Neural cell (in vitro differentiated cells): ENCODE measurements around the gene ABHD10. TPM values are rescaled to one million over a fixed set of nuclear protein-coding genes. Genes with fewer than 3 reads are reported as not detected.

ENCODE experiments used
- H2AFZ ChIP-seq: fragments of 200-600, 300-800 bp; sonication (generic), shearing (Covaris generic); 2 replicates; pipeline ENCODE4 v1.6.0; 2014; ENCODE audit warnings: low read depth, mild to moderate bottlenecking, antibody characterized with exemption, low read length, moderate library complexity
- H3F3A ChIP-seq: fragments of 200-600 bp; shearing (Covaris generic); 2 replicates; pipeline ENCODE4 v1.6.1; 2016; ENCODE audit warnings: mild to moderate bottlenecking, moderate library complexity, mixed read lengths, antibody characterized with exemption, low read length; ENCODE audit not compliant: insufficient read depth, poor library complexity, severe bottlenecking
- H3K27ac ChIP-seq: fragments of 200-600, 300-800 bp; sonication (generic), shearing (Covaris generic); 2 replicates; pipeline ENCODE4 v1.5.1; 2014; ENCODE audit warnings: mild to moderate bottlenecking, low read length, moderate library complexity
- H3K27me3 ChIP-seq: fragments of 300-800, 200-600 bp; sonication (generic), shearing (Covaris generic); 2 replicates; pipeline ENCODE4 v1.6.0; 2014; ENCODE audit warnings: mild to moderate bottlenecking, low read depth, low read length, moderate library complexity; ENCODE audit not compliant: insufficient read depth
- H3K36me3 ChIP-seq: fragments of 300-800, 200-600 bp; sonication (generic), shearing (Covaris generic); 2 replicates; pipeline ENCODE4 v1.5.1; 2014; ENCODE audit warnings: mild to moderate bottlenecking, antibody characterized with exemption, low read length, moderate library complexity; ENCODE audit not compliant: insufficient read depth
- H3K4me2 ChIP-seq: fragments of 300-800, 200-600 bp; sonication (generic), shearing (Covaris generic); 2 replicates; pipeline ENCODE4 v1.6.0; 2014; ENCODE audit warnings: mild to moderate bottlenecking, low read length
- H3K4me3 ChIP-seq: fragments of 300-800, 200-600 bp; sonication (generic), shearing (Covaris generic); 2 replicates; pipeline ENCODE4 v1.5.1; 2014; ENCODE audit warnings: mild to moderate bottlenecking, low read length, moderate library complexity
- H3K79me2 ChIP-seq: fragments of 200-600 bp; shearing (Covaris generic); replicated peaks from 2 replicates; pipeline ENCODE4 v1.6.0; 2014; ENCODE audit warnings: mild to moderate bottlenecking, low read length, moderate library complexity; ENCODE audit not compliant: insufficient read depth
- H3K9ac ChIP-seq: fragments of 300-800, 200-600 bp; sonication (generic), shearing (Covaris generic); 2 replicates; pipeline ENCODE4 v1.6.1; 2016; ENCODE audit warnings: mild to moderate bottlenecking, low read length, mixed read lengths
- H3K9me2 ChIP-seq: fragments of 200-600 bp; shearing (Covaris generic); 2 replicates; pipeline ENCODE4 v1.6.1; 2016; ENCODE audit warnings: mild to moderate bottlenecking, low read length, mixed read lengths; ENCODE audit not compliant: insufficient read depth
- H3K9me3 ChIP-seq: fragments of 200-600, 300-800 bp; sonication (generic), shearing (Covaris generic); 2 replicates; pipeline ENCODE4 v1.6.1; 2016; ENCODE audit warnings: mild to moderate bottlenecking, mixed run types, low read length, moderate library complexity, mixed read lengths
- H4K20me1 ChIP-seq: fragments of 200-600 bp; shearing (Covaris generic); 2 replicates; pipeline ENCODE4 v1.6.1; 2016; ENCODE audit warnings: mild to moderate bottlenecking, mixed run types; ENCODE audit not compliant: insufficient read depth
- CTCF ChIP-seq: fragments of 450-650 bp; IDR thresholded peaks from 2 replicates; pipeline ENCODE4 v1.5.1; 2014; ENCODE audit warnings: antibody characterized with exemption, mild to moderate bottlenecking, moderate library complexity; ENCODE audit not compliant: poor library complexity, severe bottlenecking
- EP300 ChIP-seq: fragments of 450-650 bp; conservative IDR thresholded peaks from 2 replicates; pipeline ENCODE4 v1.6.1; 2014; ENCODE audit warnings: antibody characterized with exemption, mild to moderate bottlenecking, moderate library complexity; ENCODE audit not compliant: poor library complexity, severe bottlenecking
- EZH2 ChIP-seq: fragments of 200-600, 300-800 bp; shearing (Covaris generic), sonication (generic); IDR thresholded peaks from 2 replicates; pipeline ENCODE4 v1.6.1; 2014; ENCODE audit warnings: antibody characterized with exemption, low read length, borderline replicate concordance, mild to moderate bottlenecking; ENCODE audit not compliant: insufficient read depth, poor library complexity, severe bottlenecking
- MXI1 ChIP-seq: fragments of 450-650 bp; conservative IDR thresholded peaks from 2 replicates; pipeline ENCODE4 v1.6.1; 2014; ENCODE audit warnings: antibody characterized with exemption, mild to moderate bottlenecking; ENCODE audit not compliant: poor library complexity, severe bottlenecking
- POLR2AphosphoS5 ChIP-seq: IDR thresholded peaks from 2 replicates; pipeline ENCODE4 v1.6.1; 2012
- RAD21 ChIP-seq: fragments of 450-650 bp; conservative IDR thresholded peaks from 2 replicates; pipeline ENCODE4 v1.6.1; 2014; ENCODE audit warnings: antibody characterized with exemption, mild to moderate bottlenecking, moderate library complexity
- SMC3 ChIP-seq: fragments of 450-650 bp; conservative IDR thresholded peaks from 2 replicates; pipeline ENCODE4 v1.6.1; 2014; ENCODE audit warnings: antibody characterized with exemption, mild to moderate bottlenecking, moderate library complexity; ENCODE audit not compliant: poor library complexity
- TAF1 ChIP-seq: IDR thresholded peaks from 2 replicates; pipeline ENCODE4 v1.6.1; 2012; ENCODE audit warnings: low read depth
- polyA plus RNA-seq: library from polyadenylated mRNA; depleted of rRNA; stranded (reverse); fragments of >200 nt; gene quantifications from 2 replicates; pipeline ENCODE4 v1.2.3, GENCODE V29; 2014
- TF ChIP-seq, protein P1 (sequence below): IDR thresholded peaks from 2 replicates; pipeline ENCODE4 v1.6.1; 2012; ENCODE audit warnings: borderline replicate concordance

Gene ABHD10
- polyA plus RNA-seq, 1 donor from 2014 or later: 84.7 TPM

DNA sequence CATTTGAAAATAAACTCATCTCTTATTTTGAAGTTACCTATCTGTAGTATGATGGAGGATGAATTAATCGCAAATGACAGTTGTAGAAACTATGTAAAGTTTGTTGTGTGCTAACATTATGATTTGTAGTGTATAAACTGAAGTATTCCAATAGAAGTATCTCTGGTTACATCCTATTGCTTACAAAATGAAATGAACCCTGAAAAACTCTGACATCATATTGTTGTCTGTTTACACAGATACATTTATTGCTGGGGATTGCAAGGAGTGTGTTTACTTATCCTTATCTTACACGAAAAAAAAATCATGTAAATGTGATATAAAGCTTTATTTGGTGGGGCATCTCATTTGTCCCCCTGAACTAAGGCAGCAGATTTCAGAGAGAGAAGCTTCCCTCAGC is 2.6 kb upstream of the ABHD10 start:
- no peak for TF ChIP-seq RAD21
- no peak for TF ChIP-seq POLR2AphosphoS5
- TF ChIP-seq SMC3: no peak
- no peak for TF ChIP-seq EZH2
- TF ChIP-seq, protein P1, sequence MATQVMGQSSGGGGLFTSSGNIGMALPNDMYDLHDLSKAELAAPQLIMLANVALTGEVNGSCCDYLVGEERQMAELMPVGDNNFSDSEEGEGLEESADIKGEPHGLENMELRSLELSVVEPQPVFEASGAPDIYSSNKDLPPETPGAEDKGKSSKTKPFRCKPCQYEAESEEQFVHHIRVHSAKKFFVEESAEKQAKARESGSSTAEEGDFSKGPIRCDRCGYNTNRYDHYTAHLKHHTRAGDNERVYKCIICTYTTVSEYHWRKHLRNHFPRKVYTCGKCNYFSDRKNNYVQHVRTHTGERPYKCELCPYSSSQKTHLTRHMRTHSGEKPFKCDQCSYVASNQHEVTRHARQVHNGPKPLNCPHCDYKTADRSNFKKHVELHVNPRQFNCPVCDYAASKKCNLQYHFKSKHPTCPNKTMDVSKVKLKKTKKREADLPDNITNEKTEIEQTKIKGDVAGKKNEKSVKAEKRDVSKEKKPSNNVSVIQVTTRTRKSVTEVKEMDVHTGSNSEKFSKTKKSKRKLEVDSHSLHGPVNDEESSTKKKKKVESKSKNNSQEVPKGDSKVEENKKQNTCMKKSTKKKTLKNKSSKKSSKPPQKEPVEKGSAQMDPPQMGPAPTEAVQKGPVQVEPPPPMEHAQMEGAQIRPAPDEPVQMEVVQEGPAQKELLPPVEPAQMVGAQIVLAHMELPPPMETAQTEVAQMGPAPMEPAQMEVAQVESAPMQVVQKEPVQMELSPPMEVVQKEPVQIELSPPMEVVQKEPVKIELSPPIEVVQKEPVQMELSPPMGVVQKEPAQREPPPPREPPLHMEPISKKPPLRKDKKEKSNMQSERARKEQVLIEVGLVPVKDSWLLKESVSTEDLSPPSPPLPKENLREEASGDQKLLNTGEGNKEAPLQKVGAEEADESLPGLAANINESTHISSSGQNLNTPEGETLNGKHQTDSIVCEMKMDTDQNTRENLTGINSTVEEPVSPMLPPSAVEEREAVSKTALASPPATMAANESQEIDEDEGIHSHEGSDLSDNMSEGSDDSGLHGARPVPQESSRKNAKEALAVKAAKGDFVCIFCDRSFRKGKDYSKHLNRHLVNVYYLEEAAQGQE: no peak
- TF ChIP-seq MXI1: no peak
- TF ChIP-seq CTCF: no peak
- Histone ChIP-seq H3K4me3 (no peak overlapping the region), H2AFZ (no peak overlapping the region), H3K9ac (no peak overlapping the region), H3K4me2 (no peak overlapping the region), H3K36me3 (no peaks in the 10 kb centered on the region), H3F3A (no peaks in the 10 kb centered on the region), H3K79me2 (peaks cover 24% of the 10 kb centered on the region), H3K9me2 (no peaks in the 10 kb centered on the region), H3K27me3 (no peaks in the 10 kb centered on the region), H3K27ac (no peak overlapping the region), H4K20me1 (no peaks in the 10 kb centered on the region), H3K9me3 (no peaks in the 10 kb centered on the region)

DNA sequence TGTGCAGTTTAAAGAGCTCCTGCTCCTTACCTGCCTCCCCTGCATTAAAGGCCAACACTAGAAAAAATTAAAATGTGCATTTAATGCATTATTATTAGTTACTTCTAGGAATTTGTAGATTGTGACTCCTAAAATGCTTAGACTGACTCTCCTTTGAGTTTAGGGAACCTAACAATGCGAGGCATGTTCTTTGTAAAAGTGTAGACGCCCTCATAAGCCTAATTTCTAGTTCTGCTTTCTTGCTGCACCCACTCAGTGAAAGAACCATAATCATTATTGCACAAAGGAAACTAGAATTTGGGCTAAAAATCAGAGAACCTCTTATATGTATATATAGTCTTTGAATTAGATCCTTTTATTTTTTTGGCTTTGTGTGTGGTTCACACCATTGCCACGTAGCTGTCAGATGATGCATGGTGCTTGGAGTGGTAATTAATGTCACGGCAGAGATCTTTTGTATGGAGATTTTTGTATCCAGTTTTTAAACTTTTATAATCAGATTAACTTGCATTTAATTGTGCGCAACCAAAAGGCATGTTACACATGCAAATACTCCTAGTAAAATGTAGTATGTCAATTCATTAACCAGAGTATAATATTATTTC is 710 bp downstream of the ABHD10 start:
- no peak for TF ChIP-seq MXI1
- no peak for TF ChIP-seq RAD21
- TF ChIP-seq EZH2: no peak
- no peak for TF ChIP-seq SMC3
- TF ChIP-seq, protein P1: no peak
- TF ChIP-seq POLR2AphosphoS5: no peak
- TF ChIP-seq CTCF: no peak
- no peak for TF ChIP-seq TAF1
- TF ChIP-seq EP300: no peak
- Histone ChIP-seq H3K4me3 (peak overlapping the region; percentile 79), H3F3A (no peaks in the 10 kb centered on the region), H3K4me2 (peak overlapping the region; percentile 85), H3K9me2 (no peaks in the 10 kb centered on the region), H3K79me2 (peaks cover 48% of the 10 kb centered on the region), H4K20me1 (no peaks in the 10 kb centered on the region), H2AFZ (peak overlapping the region; percentile 95), H3K9me3 (no peaks in the 10 kb centered on the region), H3K27ac (peak overlapping the region; percentile 86), H3K9ac (peak overlapping the region; percentile 95), H3K36me3 (no peaks in the 10 kb centered on the region), H3K27me3 (no peaks in the 10 kb centered on the region)
